Kasumi-1 (cell line): Measurements from ENCODE around the gene HIPK2.
A peak's percentile ranks its signal among the peaks of the same experiment; 100 is the strongest.

Experiments used
- DNase-seq, 2 experiments: peaks; one replicate each; lab custom pipeline; 2025; lab: John Stamatoyannopoulos, UW

The HIPK2 gene

GRCh38 chr7:139783647-139784385 lies 6.0 kb upstream of the HIPK2 start:
- DNase-seq = no peak

GRCh38 chr7:139782932-139783331 lies 5.1 kb upstream of the HIPK2 start:
- DNase-seq = no peak

GRCh38 chr7:139777133-139777891 lies 486 bp downstream of the HIPK2 start:
- no peak for DNase-seq

- DNase-seq = peak; percentile 54 to 61
Measured at GRCh38 chr7:139776486-139777132, 1.2 kb downstream of the HIPK2 start.

- peak; percentile 91 to 94 for DNase-seq
Measured at GRCh38 chr7:139775829-139776266, 1.9 kb downstream of the HIPK2 start.

- DNase-seq = no peak
Measured at GRCh38 chr7:139774376-139774775, 3.4 kb downstream of the HIPK2 start.

- no peak for DNase-seq
Measured at GRCh38 chr7:139773371-139773770, 4.4 kb downstream of the HIPK2 start.

GRCh38 chr7:139772873-139773272 lies 4.9 kb downstream of the HIPK2 start:
- DNase-seq = no peak

- no peak for DNase-seq
Measured at GRCh38 chr7:139772115-139772514, 5.7 kb downstream of the HIPK2 start.

GRCh38 chr7:139771001-139771956 lies 6.5 kb downstream of the HIPK2 start:
- no peak for DNase-seq

- DNase-seq = no peak
Measured at GRCh38 chr7:139769761-139770160, 8.0 kb downstream of the HIPK2 start.

- no peak for DNase-seq
Measured at GRCh38 chr7:139769066-139769465, 8.7 kb downstream of the HIPK2 start.

GRCh38 chr7:139768249-139768824 lies 9.5 kb downstream of the HIPK2 start:
- no peak for DNase-seq

GRCh38 chr7:139767561-139767982 lies 10.2 kb downstream of the HIPK2 start:
- peak; percentile 48 to 71 for DNase-seq

- DNase-seq = no peak
Measured at GRCh38 chr7:139765143-139765542, 12.7 kb downstream of the HIPK2 start.

GRCh38 chr7:139763330-139763729 lies 14.5 kb downstream of the HIPK2 start:
- no peak for DNase-seq

- DNase-seq = peak in 1 of 2 experiments; percentile 8
Measured at GRCh38 chr7:139762886-139763285, 14.9 kb downstream of the HIPK2 start.

- no peak for DNase-seq
Measured at GRCh38 chr7:139758388-139758787, 19.4 kb downstream of the HIPK2 start.

- DNase-seq = no peak
Measured at GRCh38 chr7:139757968-139758367, 19.8 kb downstream of the HIPK2 start.

GRCh38 chr7:139753693-139754111 lies 24.1 kb downstream of the HIPK2 start:
- DNase-seq = no peak

GRCh38 chr7:139753081-139753692 lies 24.6 kb downstream of the HIPK2 start:
- DNase-seq = no peak
